Glutamatergic neuron (in vitro differentiated cells): Measurements from ENCODE around the gene SULT1C3. TPM values are rescaled to one million over a fixed set of nuclear protein-coding genes. Genes with fewer than 3 reads are reported as not detected.

Experiments
- DNase-seq: peaks from one replicate; pipeline ENCODE4 v3.0.0; 2022
- H3K27ac Mint-ChIP-seq: one replicate; pipeline ENCODE4 v1.8.0; 2020; ENCODE audit warnings: mild to moderate bottlenecking, mixed read lengths, inconsistent platforms; ENCODE audit not compliant: unreplicated experiment
- H3K27me3 Mint-ChIP-seq: one replicate; pipeline ENCODE4 v1.8.0; 2020; ENCODE audit warnings: mild to moderate bottlenecking, moderate library complexity, mixed read lengths, inconsistent platforms; ENCODE audit not compliant: unreplicated experiment
- H3K36me3 Mint-ChIP-seq: one replicate; pipeline ENCODE4 v1.8.0; 2020; ENCODE audit warnings: mild to moderate bottlenecking, mixed read lengths, inconsistent platforms; ENCODE audit not compliant: unreplicated experiment
- H3K4me1 Mint-ChIP-seq: one replicate; pipeline ENCODE4 v1.8.0; 2020; ENCODE audit warnings: mild to moderate bottlenecking, low read depth, mixed read lengths, inconsistent platforms; ENCODE audit not compliant: unreplicated experiment
- H3K4me3 Mint-ChIP-seq: one replicate; pipeline ENCODE4 v1.8.0; 2020; ENCODE audit warnings: mild to moderate bottlenecking, mixed read lengths, inconsistent platforms; ENCODE audit not compliant: unreplicated experiment
- H3K9me3 Mint-ChIP-seq: one replicate; pipeline ENCODE4 v1.8.0; 2020; ENCODE audit warnings: mild to moderate bottlenecking, moderate library complexity, mixed read lengths, inconsistent platforms; ENCODE audit not compliant: unreplicated experiment
- total RNA-seq: library from RNA; stranded (reverse); fragmentation: NEBNext Ultra II Directional; extraction: Animal tissue kit (Norgen Biotek cat#: 25700); gene quantifications from one replicate; pipeline ENCODE4 v1.2.1, GENCODE V29; 2021; ENCODE audit not compliant: unreplicated experiment
- TF ChIP-seq, protein P1 (sequence below): fragments of 200-600 bp; sonication (generic); IDR thresholded peaks from one replicate; pipeline ENCODE4 v1.5.0; 2021; ENCODE audit not compliant: partially characterized antibody, unreplicated experiment

The SULT1C3 gene
- total RNA-seq, 1 donor from 2014 or later: not detected

DNA sequence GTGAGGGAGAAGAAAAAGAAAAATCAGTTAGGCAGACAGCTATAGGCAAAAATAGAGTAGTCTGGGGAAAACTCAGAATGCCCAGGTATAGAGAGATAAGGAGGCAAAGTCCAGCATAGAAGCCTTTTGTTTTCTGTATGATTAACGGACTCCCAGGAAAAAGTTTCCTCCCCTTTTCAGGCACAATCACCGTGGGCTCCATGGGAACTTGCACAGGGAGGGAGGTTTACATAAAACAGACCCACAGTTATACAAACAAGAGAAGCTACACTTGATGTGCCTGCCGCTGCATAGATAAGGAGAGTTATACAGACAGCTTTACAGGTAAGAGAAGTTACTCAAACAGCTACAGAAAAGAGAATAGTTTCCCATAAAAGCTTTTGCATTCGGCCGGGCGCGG is 39.2 kb upstream of the SULT1C3 start:
- H3K4me1 Mint-ChIP-seq: no peaks in the 10 kb centered on the region
- no peaks in the 10 kb centered on the region for H3K27me3 Mint-ChIP-seq
- TF ChIP-seq, protein P1, sequence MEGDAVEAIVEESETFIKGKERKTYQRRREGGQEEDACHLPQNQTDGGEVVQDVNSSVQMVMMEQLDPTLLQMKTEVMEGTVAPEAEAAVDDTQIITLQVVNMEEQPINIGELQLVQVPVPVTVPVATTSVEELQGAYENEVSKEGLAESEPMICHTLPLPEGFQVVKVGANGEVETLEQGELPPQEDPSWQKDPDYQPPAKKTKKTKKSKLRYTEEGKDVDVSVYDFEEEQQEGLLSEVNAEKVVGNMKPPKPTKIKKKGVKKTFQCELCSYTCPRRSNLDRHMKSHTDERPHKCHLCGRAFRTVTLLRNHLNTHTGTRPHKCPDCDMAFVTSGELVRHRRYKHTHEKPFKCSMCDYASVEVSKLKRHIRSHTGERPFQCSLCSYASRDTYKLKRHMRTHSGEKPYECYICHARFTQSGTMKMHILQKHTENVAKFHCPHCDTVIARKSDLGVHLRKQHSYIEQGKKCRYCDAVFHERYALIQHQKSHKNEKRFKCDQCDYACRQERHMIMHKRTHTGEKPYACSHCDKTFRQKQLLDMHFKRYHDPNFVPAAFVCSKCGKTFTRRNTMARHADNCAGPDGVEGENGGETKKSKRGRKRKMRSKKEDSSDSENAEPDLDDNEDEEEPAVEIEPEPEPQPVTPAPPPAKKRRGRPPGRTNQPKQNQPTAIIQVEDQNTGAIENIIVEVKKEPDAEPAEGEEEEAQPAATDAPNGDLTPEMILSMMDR: no peak
- peaks cover 11% of the 10 kb centered on the region for H3K36me3 Mint-ChIP-seq
- no peak overlapping the region for H3K4me3 Mint-ChIP-seq
- H3K27ac Mint-ChIP-seq: no peak overlapping the region
- no peaks in the 10 kb centered on the region for H3K9me3 Mint-ChIP-seq
- no peak for DNase-seq

DNA sequence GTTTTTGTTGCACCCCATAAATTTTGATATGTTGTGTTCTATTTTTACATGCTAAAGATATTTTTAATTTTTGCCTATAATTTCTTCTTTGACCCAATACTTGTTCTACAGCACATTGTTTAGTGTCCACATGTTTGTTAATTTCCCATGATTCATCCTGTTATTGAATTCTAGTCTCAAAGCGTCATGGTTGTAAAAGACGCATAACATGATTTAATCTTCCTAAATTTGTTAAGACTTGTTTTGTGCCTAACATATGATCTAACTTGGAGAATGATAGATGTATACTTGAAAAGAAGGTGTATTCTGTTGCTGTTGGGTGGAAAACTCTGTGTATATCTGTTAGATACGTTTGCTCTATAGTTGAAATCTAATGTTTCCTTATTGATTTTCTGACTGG is 27.1 kb upstream of the SULT1C3 start:
- Mint-ChIP-seq H3K9me3 (no peaks in the 10 kb centered on the region), H3K36me3 (peaks cover 10% of the 10 kb centered on the region), H3K4me3 (no peak overlapping the region), H3K4me1 (no peaks in the 10 kb centered on the region), H3K27ac (no peak overlapping the region), H3K27me3 (no peaks in the 10 kb centered on the region)
- DNase-seq: no peak
- TF ChIP-seq, protein P1: no peak

DNA sequence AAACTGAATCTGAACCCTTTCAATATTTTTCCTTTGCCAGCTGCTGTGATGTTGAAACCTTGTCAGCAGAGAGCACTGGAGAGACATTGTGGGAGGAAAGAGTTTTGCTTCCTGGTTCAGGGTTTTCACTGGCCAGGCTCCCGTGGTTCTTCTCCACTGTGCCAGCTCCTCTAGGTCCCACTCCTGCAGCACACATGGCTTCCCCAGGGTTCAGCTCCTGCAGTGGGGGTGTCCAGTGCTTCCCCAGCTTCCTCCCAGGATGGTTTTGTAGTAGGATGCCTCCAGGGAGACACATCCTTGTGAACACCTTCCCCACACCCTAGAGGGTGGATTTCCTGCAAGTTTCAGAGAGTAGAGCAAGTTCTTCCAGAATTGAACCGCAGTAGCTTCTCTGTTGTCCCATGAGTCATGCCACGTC is 24.0 kb upstream of the SULT1C3 start:
- TF ChIP-seq, protein P1: no peak
- Mint-ChIP-seq H3K4me1 (no peaks in the 10 kb centered on the region), H3K27ac (no peak overlapping the region), H3K9me3 (no peaks in the 10 kb centered on the region), H3K36me3 (no peaks in the 10 kb centered on the region), H3K27me3 (no peaks in the 10 kb centered on the region), H3K4me3 (no peak overlapping the region)
- no peak for DNase-seq

DNA sequence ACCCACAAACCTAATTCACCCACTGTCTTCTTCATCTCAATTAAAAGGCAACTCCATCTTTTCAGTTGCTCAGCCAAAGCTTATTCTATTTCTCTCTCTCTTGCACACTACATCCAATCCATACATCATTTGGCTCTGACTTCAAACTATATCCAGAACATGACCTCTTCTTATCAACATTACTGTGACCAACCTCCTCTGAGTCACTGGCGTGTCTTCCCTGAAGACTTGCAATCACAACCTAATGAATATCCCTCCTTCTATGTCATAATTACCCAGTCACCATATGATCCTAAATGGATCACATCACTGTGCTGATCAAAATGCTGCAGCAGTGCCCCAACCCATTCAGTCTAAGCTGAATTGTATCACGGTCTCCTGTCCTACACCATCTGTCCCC is 22.6 kb upstream of the SULT1C3 start:
- Mint-ChIP-seq H3K4me3 (no peak overlapping the region), H3K4me1 (no peaks in the 10 kb centered on the region), H3K27ac (no peak overlapping the region), H3K27me3 (no peaks in the 10 kb centered on the region), H3K9me3 (no peaks in the 10 kb centered on the region), H3K36me3 (no peaks in the 10 kb centered on the region)
- TF ChIP-seq, protein P1: no peak
- no peak for DNase-seq

DNA sequence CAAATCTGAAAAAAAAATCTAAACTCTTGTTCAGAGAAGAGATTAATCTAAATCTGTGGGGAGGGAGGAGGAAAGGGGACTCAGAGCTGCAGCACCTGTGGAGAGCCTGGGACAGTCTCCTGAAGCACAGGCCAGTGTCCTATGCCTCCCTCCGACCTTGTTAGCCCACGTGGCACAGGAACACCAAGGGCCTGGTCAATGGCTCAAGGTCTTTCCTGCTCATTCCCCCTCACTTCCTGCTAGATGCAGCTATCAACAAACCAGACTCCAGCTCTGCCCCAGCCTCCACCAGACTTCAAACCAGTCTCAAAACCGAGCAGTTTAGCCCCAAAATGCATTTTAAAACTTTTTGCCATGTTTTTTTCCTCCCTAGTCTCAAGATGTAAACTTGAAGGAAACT is 20.1 kb upstream of the SULT1C3 start:
- DNase-seq: no peak
- no peaks in the 10 kb centered on the region for H3K9me3 Mint-ChIP-seq
- H3K27me3 Mint-ChIP-seq: no peaks in the 10 kb centered on the region
- no peaks in the 10 kb centered on the region for H3K4me1 Mint-ChIP-seq
- no peak overlapping the region for H3K4me3 Mint-ChIP-seq
- peaks cover 9% of the 10 kb centered on the region for H3K36me3 Mint-ChIP-seq
- H3K27ac Mint-ChIP-seq: no peak overlapping the region
- TF ChIP-seq, protein P1: no peak
